ENCODE measurements around the gene GPR137B. TPM values are rescaled to one million over a fixed set of nuclear protein-coding genes. Genes with fewer than 3 reads are reported as not detected.
"Not testable (repeated sequence)": the region's sequence is repeated elsewhere in the genome, so short reads cannot be mapped to it uniquely, and the experiment has no call there.

Gene GPR137B
- total RNA-seq, 1 donor from 2014 or later: 7.8 TPM

- H3K27ac Mint-ChIP-seq: no peak overlapping the region
- no peaks in the 10 kb centered on the region for H3K27me3 Mint-ChIP-seq (ENCODE audit: low read depth)
- peaks cover 27% of the 10 kb centered on the region for H3K36me3 Mint-ChIP-seq (ENCODE audit: low read depth)
- H3K4me1 Mint-ChIP-seq (ENCODE audit: low read depth): peaks cover 11% of the 10 kb centered on the region
- no peak overlapping the region for H3K4me3 Mint-ChIP-seq (ENCODE audit: low read depth)
- DNase-seq (ENCODE audit: low spot score): no peak
- intact Hi-C loops (cut with micrococcal nuclease): no loop called here
- H3K9me3 Mint-ChIP-seq: peaks cover 22% of the 10 kb centered on the region
Observed at GRCh38 chr1:236160540-236161127, 18.3 kb downstream of the GPR137B start.

GRCh38 chr1:236161230-236161629 is 18.9 kb downstream of the GPR137B start:
- no peak for DNase-seq (ENCODE audit: low spot score)
- no peaks in the 10 kb centered on the region for H3K27me3 Mint-ChIP-seq (ENCODE audit: low read depth)
- no peak overlapping the region for H3K4me3 Mint-ChIP-seq (ENCODE audit: low read depth)
- intact Hi-C loops (cut with micrococcal nuclease): no loop called here
- peaks cover 22% of the 10 kb centered on the region for H3K9me3 Mint-ChIP-seq
- no peak overlapping the region for H3K27ac Mint-ChIP-seq
- H3K4me1 Mint-ChIP-seq (ENCODE audit: low read depth): peaks cover 11% of the 10 kb centered on the region
- peaks cover 27% of the 10 kb centered on the region for H3K36me3 Mint-ChIP-seq (ENCODE audit: low read depth)

GRCh38 chr1:236161755-236162154 is 19.4 kb downstream of the GPR137B start:
- H3K27ac Mint-ChIP-seq: not testable (repeated sequence)

GRCh38 chr1:236163463-236164153 is 21.3 kb downstream of the GPR137B start:
- Mint-ChIP-seq H3K9me3 (peaks cover 22% of the 10 kb centered on the region), H3K36me3 (ENCODE audit: low read depth) (peaks cover 27% of the 10 kb centered on the region), H3K4me3 (ENCODE audit: low read depth) (no peak overlapping the region), H3K4me1 (ENCODE audit: low read depth) (peaks cover 5% of the 10 kb centered on the region), H3K27me3 (ENCODE audit: low read depth) (no peaks in the 10 kb centered on the region), H3K27ac (no peak overlapping the region)
- intact Hi-C loops (cut with micrococcal nuclease): no loop called here
- DNase-seq (ENCODE audit: low spot score): no peak

More at GRCh38 chr1:236161755-236162154, 19.4 kb downstream of the GPR137B start:
- Mint-ChIP-seq H3K36me3 (ENCODE audit: low read depth) (peaks cover 27% of the 10 kb centered on the region), H3K9me3 (peaks cover 22% of the 10 kb centered on the region)
- intact Hi-C loops (cut with micrococcal nuclease); H3K4me3 Mint-ChIP-seq (ENCODE audit: low read depth); DNase-seq (ENCODE audit: low spot score); H3K4me1 Mint-ChIP-seq (ENCODE audit: low read depth); H3K27me3 Mint-ChIP-seq (ENCODE audit: low read depth): not testable (repeated sequence)

- intact Hi-C loops (cut with micrococcal nuclease): no loop called here
- Mint-ChIP-seq H3K4me3 (ENCODE audit: low read depth) (no peak overlapping the region), H3K4me1 (ENCODE audit: low read depth) (peaks cover 5% of the 10 kb centered on the region), H3K27ac (no peak overlapping the region), H3K9me3 (peaks cover 22% of the 10 kb centered on the region), H3K27me3 (ENCODE audit: low read depth) (no peaks in the 10 kb centered on the region), H3K36me3 (ENCODE audit: low read depth) (peaks cover 27% of the 10 kb centered on the region)
- no peak for DNase-seq (ENCODE audit: low spot score)
Observed at GRCh38 chr1:236164273-236164672, 21.9 kb downstream of the GPR137B start.

GRCh38 chr1:236165238-236165981 is 23.1 kb downstream of the GPR137B start:
- no peaks in the 10 kb centered on the region for H3K27me3 Mint-ChIP-seq (ENCODE audit: low read depth)
- intact Hi-C loops (cut with micrococcal nuclease): no loop called here
- peaks cover 22% of the 10 kb centered on the region for H3K9me3 Mint-ChIP-seq
- H3K36me3 Mint-ChIP-seq (ENCODE audit: low read depth): peaks cover 26% of the 10 kb centered on the region
- H3K4me1 Mint-ChIP-seq (ENCODE audit: low read depth): peaks cover 5% of the 10 kb centered on the region
- H3K27ac Mint-ChIP-seq: no peak overlapping the region
- DNase-seq (ENCODE audit: low spot score): no peak
- H3K4me3 Mint-ChIP-seq (ENCODE audit: low read depth): no peak overlapping the region

GRCh38 chr1:236166041-236166440 is 23.7 kb downstream of the GPR137B start:
- Mint-ChIP-seq H3K27ac (no peak overlapping the region), H3K36me3 (ENCODE audit: low read depth) (peaks cover 20% of the 10 kb centered on the region), H3K9me3 (peaks cover 18% of the 10 kb centered on the region), H3K4me3 (ENCODE audit: low read depth) (no peak overlapping the region), H3K27me3 (ENCODE audit: low read depth) (no peaks in the 10 kb centered on the region), H3K4me1 (ENCODE audit: low read depth) (peaks cover 5% of the 10 kb centered on the region)
- intact Hi-C loops (cut with micrococcal nuclease): no loop called here
- DNase-seq (ENCODE audit: low spot score): no peak

- Mint-ChIP-seq H3K27ac (no peak overlapping the region), H3K4me3 (ENCODE audit: low read depth) (no peak overlapping the region)
- intact Hi-C loops (cut with micrococcal nuclease): no loop called here
Observed at GRCh38 chr1:236167154-236167553, 24.8 kb downstream of the GPR137B start.

GRCh38 chr1:236167578-236167977 is 25.2 kb downstream of the GPR137B start:
- H3K27ac Mint-ChIP-seq: no peak overlapping the region
- DNase-seq (ENCODE audit: low spot score): no peak
- no peak overlapping the region for H3K4me3 Mint-ChIP-seq (ENCODE audit: low read depth)
- peaks cover 5% of the 10 kb centered on the region for H3K4me1 Mint-ChIP-seq (ENCODE audit: low read depth)
- peaks cover 8% of the 10 kb centered on the region for H3K36me3 Mint-ChIP-seq (ENCODE audit: low read depth)
- H3K9me3 Mint-ChIP-seq: peaks cover 6% of the 10 kb centered on the region
- H3K27me3 Mint-ChIP-seq (ENCODE audit: low read depth): no peaks in the 10 kb centered on the region
- intact Hi-C loops (cut with micrococcal nuclease): no loop called here

More at GRCh38 chr1:236167154-236167553, 24.8 kb downstream of the GPR137B start:
- no peaks in the 10 kb centered on the region for H3K27me3 Mint-ChIP-seq (ENCODE audit: low read depth)
- peaks cover 7% of the 10 kb centered on the region for H3K9me3 Mint-ChIP-seq
- H3K36me3 Mint-ChIP-seq (ENCODE audit: low read depth): peaks cover 9% of the 10 kb centered on the region
- H3K4me1 Mint-ChIP-seq (ENCODE audit: low read depth): peaks cover 5% of the 10 kb centered on the region
- DNase-seq (ENCODE audit: low spot score): no peak

GRCh38 chr1:236168716-236169429 is 26.5 kb downstream of the GPR137B start:
- intact Hi-C loops (cut with micrococcal nuclease): no loop called here
- H3K27ac Mint-ChIP-seq: no peak overlapping the region
- H3K4me1 Mint-ChIP-seq (ENCODE audit: low read depth): peaks cover 2% of the 10 kb centered on the region
- no peaks in the 10 kb centered on the region for H3K9me3 Mint-ChIP-seq
- no peak for DNase-seq (ENCODE audit: low spot score)
- no peaks in the 10 kb centered on the region for H3K36me3 Mint-ChIP-seq (ENCODE audit: low read depth)
- no peaks in the 10 kb centered on the region for H3K27me3 Mint-ChIP-seq (ENCODE audit: low read depth)
- no peak overlapping the region for H3K4me3 Mint-ChIP-seq (ENCODE audit: low read depth)

GRCh38 chr1:236172041-236172579 is 29.8 kb downstream of the GPR137B start:
- H3K4me3 Mint-ChIP-seq (ENCODE audit: low read depth): no peak overlapping the region
- no peak for DNase-seq (ENCODE audit: low spot score)
- H3K27me3 Mint-ChIP-seq (ENCODE audit: low read depth): no peaks in the 10 kb centered on the region
- no peaks in the 10 kb centered on the region for H3K9me3 Mint-ChIP-seq
- intact Hi-C loops (cut with micrococcal nuclease): no loop called here
- no peak overlapping the region for H3K27ac Mint-ChIP-seq
- no peaks in the 10 kb centered on the region for H3K36me3 Mint-ChIP-seq (ENCODE audit: low read depth)
- H3K4me1 Mint-ChIP-seq (ENCODE audit: low read depth): no peaks in the 10 kb centered on the region

- no peak for DNase-seq (ENCODE audit: low spot score)
- Mint-ChIP-seq H3K36me3 (ENCODE audit: low read depth) (no peaks in the 10 kb centered on the region), H3K9me3 (no peaks in the 10 kb centered on the region), H3K4me1 (ENCODE audit: low read depth) (no peaks in the 10 kb centered on the region), H3K27me3 (ENCODE audit: low read depth) (no peaks in the 10 kb centered on the region), H3K27ac (no peak overlapping the region), H3K4me3 (ENCODE audit: low read depth) (no peak overlapping the region)
- intact Hi-C loops (cut with micrococcal nuclease): no loop called here
Observed at GRCh38 chr1:236173174-236173767, 30.9 kb downstream of the GPR137B start.

Measured in activated T-helper 2 cell treated with anti-CD3 and anti-CD28 coated beads, Interferon-gamma antibody, Interleukin-2, Interleukin-4, amounts not matched to agents 10 μg/mL and 5 μg/mL and 100 μg/mL, durations not matched to agents 14 hours and 24 hours and 36 hours (primary cell).